Measurements from ENCODE around the gene SLC37A1.

Gene SLC37A1

DNA sequence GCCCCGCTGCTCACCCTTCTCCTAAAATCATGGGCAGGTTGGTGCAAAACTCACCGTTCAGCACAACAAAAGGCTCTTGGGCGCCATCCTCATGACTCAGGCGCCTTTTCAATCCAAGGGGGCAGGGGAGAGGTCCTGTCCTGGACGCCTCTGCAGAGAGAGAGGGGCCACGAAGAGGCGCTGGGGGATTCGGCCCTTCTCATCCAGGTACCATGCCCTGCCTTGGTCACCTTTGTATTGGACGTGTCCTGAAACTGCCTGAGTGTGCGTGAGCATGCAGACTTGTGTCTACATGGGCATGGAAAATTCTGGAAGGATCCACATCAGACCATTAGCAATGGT lies 53.5 kb downstream of the SLC37A1 start:
- TF ChIP-seq ZFX (IDR thresholded peaks at IDR 0.05; ENCODE audit: borderline replicate concordance) (no peak), CTCF (IDR thresholded peaks at IDR 0.05) (no peak)
- no peak overlapping the region for H3K27ac ChIP-seq

DNA sequence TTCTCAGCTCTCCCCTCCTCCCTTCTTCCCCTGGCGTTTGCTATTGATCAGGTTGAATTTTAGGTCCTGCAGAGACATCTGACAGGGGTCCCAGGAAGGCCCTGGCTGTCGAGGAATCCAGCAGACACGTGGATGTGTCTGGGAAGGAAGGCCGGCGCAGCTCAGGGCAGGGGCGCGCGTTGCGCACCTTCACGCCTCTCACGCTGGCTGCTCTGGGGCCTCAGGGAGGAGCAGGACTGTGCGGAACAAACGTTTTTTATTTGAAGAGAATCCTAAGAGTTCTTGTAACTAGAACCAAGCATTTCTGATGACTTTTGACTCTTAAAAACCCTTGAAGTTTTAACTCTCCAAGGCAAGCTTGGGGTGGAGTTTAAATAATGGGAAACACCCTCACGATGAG lies 54.2 kb downstream of the SLC37A1 start:
- H3K27ac ChIP-seq = no peak overlapping the region

DNA sequence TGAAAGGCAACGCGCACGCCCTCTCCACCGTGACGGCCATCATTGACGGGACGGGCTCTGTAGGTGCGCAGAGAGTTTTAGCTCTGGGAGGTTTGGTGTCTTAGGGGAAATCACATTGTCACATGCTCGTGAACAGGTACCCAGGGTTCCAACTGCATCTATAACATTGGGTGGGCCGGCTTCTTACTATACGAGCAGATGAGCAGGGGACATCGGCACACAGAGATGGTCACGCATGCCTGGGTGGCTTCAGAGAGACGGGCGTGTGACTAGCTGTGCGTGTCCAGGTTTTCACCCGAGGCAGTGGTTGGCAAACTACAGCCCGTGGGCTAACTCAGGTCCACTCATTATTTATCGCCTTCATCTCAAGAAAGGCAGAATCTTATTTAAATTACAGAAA lies 54.7 kb downstream of the SLC37A1 start:
- TF ChIP-seq ZFX (IDR thresholded peaks at IDR 0.05; ENCODE audit: borderline replicate concordance) (no peak), CTCF (IDR thresholded peaks at IDR 0.05) (no peak)
- no peak overlapping the region for H3K27ac ChIP-seq

More for the DNA sequence above, 54.2 kb downstream of the SLC37A1 start:
- TF ChIP-seq CTCF (IDR thresholded peaks at IDR 0.05) = no peak
- TF ChIP-seq ZFX (IDR thresholded peaks at IDR 0.05; ENCODE audit: borderline replicate concordance) = no peak

DNA sequence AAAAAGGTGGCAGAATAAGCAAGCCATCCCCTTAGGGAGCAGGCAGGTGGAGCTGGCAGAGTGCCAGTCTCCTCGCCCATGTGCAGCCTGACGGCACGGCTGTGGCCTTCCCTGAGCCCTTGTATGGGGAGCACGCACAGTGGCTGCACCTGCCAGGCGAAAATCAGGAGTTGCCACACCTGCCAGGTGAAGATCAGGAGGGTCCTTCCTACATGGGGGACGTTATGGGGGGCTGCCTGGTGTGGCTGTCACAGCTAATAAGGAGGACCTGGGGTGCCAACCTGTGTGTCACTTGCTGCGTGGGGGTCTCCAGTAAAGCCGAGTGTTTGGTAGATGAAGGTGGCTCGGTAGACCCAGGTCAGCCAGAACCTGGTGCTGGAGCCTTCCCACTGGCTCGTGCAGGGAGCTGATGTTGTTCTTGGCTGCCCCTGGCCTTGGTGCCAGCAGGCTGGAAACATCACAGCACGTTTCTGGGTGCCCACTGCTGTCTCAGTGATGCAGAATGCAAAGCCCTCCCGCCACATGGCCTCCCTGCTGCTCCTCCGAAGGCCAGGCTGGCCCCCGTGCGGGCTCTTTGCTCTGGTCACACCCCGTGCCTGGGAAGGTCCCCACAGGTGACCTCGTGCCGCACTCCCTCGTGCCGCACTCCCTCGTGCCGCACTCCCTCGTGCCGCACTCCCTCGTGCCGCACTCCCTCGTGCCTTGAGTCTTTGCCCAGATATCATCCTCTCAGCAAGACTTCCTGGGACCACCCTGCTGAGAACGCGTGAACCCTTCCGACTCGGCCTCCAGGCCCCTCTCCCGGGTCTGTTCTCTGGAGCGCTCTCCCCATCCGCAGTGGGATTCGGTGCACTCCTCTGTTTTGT lies 55.4 kb downstream of the SLC37A1 start:
- TF ChIP-seq CTCF (IDR thresholded peaks at IDR 0.05) (no peak), ZFX (IDR thresholded peaks at IDR 0.05; ENCODE audit: borderline replicate concordance) (no peak)
- no peak overlapping the region for H3K27ac ChIP-seq

DNA sequence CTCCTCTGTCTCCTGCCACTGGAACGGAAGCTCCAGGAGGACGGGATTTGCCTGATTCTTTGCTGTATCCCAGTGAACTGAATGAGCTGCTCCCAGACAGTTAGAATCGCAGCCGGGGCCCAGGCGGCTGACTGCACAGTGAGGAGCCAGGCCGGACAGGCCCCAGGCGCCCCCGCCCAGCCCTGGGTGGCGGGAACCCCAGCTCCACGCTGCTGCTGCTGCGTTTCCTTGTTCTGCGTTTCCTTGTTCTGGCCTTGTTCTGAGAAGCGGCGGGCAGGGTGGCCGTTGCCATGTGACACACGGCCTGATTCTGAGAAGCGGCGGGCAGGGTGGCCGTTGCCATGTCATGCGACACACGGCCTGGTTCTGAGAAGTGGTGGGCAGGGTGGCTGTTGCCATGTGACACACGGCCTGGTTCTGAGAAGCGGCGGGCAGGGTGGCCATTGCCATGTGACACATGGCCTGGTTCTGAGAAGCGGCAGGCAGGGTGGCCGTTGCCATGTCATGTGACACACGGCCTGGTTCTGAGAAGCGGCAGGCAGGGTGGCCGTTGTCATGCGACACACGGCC lies 56.2 kb downstream of the SLC37A1 start:
- TF ChIP-seq CTCF (IDR thresholded peaks at IDR 0.05) (no peak), ZFX (IDR thresholded peaks at IDR 0.05; ENCODE audit: borderline replicate concordance) (no peak)
- no peak overlapping the region for H3K27ac ChIP-seq

GRCh38 chr21:42570362-42570761 lies 56.7 kb downstream of the SLC37A1 start:
- H3K27ac ChIP-seq = no peak overlapping the region
- TF ChIP-seq CTCF (IDR thresholded peaks at IDR 0.05) (no peak), ZFX (IDR thresholded peaks at IDR 0.05; ENCODE audit: borderline replicate concordance) (no peak)

GRCh38 chr21:42570841-42571387 lies 57.3 kb downstream of the SLC37A1 start:
- TF ChIP-seq CTCF (IDR thresholded peaks at IDR 0.05) (no peak), ZFX (IDR thresholded peaks at IDR 0.05; ENCODE audit: borderline replicate concordance) (no peak)
- no peak overlapping the region for H3K27ac ChIP-seq

All from 22Rv1 (cell line).